HG03196 (cell line): ENCODE data around the gene RASGRF2.

Experiments used
- ATAC-seq: cut with Tn5 transposase; IDR thresholded peaks from one replicate; pipeline ENCODE4 v1.9.1; 2021; ENCODE audit not compliant: unreplicated experiment

The RASGRF2 gene

DNA sequence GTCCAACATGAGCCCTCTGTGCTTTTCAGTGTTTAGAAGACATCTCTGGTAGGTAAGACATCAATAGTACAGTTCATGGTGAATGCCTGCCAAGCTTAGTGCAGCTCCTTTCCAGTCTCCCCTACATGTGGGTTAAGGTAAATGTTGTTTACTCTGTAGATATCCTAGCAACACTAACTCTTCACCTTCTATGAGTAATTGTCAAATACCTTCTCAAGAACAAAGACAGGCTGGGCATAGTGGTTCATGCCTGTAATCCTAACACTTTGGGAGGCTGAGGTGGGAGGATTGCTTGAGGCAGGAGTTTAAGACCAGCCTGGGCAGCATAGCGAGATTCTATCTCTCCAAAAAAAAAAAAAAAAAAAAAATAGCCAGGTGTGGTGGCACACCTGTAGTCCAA lies 18.7 kb upstream of the RASGRF2 start:
- ATAC-seq, result no peak

DNA sequence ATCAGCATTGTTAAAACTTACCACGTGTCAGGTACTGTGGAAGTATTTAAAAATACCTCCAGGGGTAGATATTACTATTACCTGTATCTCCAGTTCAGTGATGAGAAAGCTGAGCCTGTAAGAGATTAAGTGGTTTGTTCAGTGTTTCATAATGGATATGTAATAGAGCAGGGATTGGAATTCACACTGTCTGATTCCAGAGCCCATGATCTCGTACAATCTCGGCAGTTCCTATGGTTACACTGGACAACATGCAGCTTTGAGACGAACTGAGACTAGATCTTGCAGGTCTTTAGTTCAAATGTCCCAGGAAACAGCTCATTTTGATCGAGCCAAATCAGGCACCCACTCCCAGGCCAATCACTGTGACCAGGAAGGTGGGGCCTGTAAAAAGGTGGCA lies 8.8 kb upstream of the RASGRF2 start:
- no peak for ATAC-seq

DNA sequence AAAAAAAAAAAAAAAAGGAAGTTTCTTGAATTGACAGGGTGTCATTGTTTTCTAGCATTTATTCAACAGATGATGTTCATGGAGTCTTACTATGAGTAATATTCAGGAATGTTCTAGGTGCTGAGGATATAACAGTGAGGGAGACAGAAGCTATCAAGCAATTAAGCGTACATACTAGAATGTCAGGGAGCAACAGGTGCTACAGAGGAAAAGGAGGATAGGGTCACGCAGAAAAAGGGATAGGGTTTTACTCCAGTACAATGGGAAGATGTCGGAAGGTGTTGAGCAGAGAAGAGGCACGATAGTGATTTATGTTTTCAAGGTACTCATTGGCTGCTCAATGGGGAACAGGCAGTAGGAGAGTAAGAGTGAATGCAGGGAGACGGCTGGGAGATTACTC lies 6.6 kb upstream of the RASGRF2 start:
- ATAC-seq, result no peak

DNA sequence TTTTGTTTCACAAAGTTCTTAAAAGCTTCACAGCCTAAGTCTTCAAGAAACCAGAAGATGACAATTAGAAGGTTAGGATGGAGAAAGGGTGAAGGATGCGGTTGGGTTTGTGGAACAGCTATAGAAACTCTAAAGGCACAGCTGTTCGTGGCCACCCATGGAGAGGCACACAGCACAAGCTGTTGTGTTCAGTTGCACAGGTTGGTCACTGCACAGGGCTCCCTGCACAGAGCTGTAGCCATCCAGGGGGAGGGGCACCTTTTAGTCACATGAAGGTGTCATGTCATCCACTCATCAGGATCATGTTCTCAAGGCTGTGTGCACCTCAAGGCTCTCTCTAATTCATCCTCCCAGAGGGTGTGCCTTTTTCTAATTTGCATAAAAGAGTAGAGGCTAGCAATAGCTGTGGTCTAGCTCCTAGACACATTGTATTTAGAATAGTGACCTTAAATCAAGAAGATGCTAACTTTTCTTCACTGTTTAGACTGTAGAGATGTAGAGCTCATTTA lies 5.0 kb upstream of the RASGRF2 start:
- ATAC-seq, result no peak

DNA sequence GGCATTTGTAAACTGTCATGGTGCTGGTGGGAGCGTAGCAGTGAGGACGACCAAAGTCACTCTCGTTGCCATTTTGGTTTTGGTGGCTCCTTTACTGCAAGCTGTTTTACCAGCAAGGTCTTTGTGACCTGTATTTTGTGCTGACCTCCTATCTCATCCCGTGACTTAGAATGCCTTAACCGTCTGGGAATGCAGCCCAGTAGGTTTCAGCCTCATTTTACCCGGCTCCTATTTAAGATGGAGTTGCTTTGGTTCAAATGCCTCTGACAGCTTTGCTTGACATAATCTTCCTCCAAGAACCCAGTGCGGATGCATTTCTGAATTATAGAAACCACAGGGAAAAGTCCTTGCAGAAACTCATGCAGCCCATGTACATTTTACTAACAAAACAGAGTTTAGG lies 3.9 kb upstream of the RASGRF2 start:
- no peak for ATAC-seq

DNA sequence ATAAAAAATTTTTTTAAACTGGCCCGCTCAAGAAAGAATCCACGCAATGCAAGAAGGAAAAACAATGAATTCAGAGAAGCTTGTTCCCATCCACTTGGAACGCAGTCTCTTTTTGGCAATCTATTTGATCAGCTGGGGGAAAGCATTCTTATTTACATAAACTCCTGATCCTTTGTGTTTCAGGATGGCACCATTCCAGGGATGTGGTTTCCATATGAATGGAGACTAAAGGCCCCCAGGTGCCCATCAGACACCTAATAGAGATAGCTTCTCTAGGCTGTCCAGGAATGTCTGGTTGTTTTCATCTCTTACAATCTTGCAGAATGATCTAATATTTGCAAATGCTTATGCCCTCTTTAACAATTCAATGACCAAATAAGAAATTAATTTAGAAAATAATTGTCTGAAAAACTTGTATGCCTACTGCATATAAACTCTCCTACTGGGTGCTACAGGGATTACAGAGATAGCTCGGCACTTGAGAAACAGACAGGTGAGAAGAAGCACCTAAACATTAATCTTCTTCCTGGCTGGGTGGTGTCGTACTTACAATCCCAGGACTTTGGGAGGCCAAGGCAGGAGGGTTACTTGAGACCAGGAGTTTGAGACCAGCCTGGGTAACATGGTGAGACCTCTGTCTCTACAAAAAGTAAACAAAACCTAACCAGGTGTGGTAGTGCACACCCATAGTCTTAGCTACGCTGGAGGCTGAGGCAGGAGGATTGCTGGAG lies 3.0 kb upstream of the RASGRF2 start:
- ATAC-seq, result no peak

DNA sequence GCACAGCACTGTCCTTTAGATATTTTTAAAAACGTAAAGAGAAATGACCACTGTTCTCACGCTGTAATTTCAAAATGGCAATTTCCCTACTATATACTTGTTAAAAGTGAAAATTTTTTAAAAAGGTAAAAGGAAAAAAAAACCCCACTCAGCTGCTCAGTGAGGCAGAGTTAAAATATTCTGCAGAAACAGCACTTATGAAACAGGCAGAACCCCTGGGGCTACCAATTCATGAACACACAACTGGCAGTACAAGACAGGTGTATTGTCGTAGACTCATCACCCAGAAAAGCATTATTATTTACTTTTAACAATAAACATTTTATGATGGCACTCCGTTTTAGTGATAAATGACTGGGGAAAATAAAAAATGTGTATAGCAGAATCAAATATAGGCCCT lies 1.5 kb upstream of the RASGRF2 start:
- no peak for ATAC-seq

DNA sequence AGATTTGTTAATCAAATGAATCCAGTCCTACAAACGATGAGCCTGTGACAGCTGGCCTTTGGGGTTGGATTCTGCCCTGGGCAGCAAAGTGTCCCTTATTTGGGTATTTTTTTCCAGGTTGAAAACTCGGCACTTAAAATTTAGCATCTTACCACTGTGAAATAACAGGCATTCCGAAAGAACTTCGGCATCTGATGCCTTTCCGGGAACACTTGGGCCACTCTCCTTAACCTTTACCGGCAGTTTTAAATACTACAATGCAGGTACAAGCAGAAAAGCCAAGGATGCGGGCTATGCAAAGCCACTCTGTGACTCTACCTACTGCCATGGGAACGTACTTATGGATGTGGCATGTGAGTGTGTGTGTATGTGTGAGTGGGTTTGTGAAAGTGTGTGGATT lies 1.0 kb upstream of the RASGRF2 start:
- no peak for ATAC-seq

DNA sequence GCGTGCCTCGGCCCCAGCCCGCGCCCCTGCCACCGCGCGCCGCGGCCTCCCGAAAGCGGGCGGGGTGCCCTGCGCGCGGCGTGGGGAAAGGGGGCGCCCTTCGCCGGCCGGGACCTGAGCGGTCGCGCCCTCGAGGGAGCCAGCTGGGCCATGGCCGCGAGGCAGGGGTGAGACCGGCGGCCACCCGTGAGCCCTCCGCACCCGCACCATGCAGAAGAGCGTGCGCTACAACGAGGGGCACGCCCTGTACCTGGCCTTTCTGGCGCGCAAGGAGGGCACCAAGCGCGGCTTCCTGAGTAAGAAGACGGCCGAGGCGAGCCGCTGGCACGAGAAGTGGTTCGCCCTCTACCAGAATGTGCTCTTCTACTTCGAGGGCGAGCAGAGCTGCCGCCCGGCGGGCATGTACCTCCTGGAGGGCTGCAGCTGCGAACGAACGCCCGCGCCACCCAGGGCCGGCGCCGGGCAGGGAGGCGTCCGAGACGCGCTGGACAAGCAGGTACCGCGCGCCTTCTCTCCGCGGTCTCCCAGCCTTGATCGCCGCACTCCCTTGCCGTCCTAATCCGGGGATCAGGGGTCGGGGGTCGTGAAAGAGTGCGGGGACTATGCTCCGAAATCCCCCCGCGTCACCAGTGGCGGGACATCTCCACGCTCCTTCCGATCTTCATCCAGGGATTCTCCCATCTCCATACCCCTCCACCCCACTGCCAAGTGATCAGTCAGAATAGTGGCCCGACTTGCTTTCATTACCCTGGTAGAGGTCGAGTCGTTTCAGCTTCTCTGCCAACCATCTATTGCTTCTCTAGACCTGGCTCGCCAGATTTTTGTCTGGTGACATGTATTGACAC lies 590 bp downstream of the RASGRF2 start:
- no peak for ATAC-seq

DNA sequence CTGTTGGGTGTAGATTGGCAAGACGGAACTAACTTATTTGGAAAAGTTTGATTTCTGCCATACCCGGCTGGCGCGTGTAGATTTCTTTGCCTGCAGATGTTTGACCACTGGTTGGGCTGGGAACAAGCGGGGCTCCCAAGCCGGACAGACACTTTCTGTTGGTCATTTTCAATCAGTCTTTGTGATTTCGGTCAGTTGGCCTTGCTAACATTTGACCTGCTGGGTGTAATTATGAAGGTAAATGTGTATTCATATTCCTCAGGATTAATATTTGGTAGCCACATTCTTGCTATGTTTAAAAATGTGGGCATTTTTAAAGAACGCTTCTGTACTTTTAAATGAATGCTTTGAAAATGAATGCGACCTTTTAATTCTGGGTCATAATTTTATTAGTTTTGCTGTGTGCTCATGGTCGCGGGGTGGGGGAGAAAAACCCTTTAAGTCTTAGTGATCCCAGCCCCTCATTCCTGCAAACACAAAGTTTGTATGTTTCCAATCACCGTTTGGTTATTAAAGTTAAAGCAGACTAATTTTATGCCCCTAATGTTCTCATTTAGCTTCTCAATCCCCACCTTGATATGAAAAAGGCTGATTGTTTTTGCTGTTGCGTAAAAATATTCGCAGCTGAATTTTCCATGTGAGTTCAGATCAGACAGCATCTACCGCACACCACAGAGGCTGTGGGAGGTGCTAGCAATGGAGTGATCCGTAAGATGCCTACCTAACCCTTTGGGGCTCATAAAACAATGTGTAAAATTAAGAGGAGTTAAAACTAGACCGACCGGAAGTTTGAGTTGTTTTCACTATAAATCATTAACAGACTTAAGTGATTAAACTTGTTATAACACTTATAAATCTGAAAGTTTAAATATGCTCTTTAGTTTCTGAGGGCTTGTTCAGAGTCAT lies 1.5 kb downstream of the RASGRF2 start:
- ATAC-seq, result no peak

DNA sequence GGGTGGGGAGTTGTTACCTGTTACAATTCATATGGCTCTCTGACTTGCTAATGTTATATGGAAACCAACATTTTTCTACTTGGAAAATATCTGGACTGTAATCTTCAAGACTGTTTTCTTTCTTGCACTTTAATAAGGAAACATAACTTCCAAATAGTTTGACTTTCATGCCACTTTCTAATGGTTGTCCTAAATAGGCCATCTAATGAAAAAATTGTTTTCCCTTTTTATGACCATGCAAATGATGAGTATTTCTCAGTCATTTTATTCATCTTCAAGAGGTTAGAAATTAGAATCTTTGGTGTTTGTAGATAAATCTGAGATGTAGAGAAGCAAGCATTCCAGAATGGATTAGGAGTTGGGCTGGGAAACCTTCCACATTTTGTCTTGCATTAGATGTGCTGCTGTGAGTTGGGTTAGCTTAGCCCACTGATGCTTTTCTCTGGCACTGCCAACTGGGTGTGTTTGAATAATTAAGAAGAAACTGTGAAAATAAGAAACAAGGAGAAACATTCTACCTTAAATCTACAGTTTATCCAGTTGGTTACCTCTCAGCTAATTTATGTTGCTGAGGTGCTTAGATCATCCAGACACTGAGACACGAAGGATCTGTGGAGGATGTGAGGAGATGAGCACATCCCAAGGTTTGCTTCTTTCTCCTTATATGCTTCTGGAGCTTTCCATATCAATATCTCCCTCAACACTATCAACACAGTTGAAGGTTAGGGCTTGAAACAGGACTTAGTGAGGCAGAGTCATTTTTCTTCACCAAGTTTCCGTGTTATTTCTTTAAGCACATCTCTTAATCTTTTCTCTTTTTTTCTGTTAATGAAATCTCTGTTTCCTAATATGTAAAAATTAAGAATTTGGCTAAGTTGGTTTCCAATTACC lies 2.7 kb downstream of the RASGRF2 start:
- ATAC-seq, result no peak

DNA sequence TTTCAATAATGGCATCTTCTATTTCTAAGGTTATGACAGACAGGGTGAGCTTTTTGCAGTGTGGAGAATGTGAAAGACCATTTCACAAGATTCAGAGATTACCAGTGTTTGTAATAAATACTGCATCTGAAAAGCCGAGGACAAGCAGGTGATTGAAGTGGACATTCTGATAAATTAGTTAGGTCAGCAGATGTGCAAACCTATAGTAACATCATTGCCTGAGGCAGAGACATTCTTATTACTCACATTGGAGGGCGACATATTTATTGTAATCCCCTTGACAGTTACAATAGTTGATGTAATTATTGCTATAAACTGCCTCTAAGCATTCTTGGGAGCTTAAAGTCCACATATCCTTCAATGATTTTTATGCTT lies 3.3 kb downstream of the RASGRF2 start:
- no peak for ATAC-seq

DNA sequence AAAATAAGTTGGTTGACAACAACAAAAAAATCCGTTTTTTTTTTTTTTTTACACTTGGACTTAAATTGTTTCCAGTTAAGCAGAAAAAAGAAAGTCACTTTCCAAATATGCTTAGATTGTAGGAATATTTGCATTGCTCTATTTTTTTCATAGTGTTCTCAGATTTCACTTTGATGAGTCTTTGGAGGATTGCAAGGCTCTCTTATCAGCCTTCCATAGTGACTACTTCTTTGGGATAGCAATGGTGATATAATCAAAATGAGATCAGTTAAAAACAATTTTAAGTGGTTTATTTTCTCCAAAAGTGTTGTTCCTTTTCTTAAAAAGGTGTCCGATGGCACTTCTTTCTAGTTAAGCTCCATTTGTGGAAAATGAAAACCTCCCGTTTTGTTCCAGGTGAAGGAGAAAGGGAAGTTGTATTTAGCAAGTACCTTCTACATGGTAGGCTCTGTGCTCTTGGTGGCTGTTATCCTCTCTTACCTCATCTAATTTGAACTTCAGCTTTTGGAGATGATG lies 3.9 kb downstream of the RASGRF2 start:
- no peak for ATAC-seq

DNA sequence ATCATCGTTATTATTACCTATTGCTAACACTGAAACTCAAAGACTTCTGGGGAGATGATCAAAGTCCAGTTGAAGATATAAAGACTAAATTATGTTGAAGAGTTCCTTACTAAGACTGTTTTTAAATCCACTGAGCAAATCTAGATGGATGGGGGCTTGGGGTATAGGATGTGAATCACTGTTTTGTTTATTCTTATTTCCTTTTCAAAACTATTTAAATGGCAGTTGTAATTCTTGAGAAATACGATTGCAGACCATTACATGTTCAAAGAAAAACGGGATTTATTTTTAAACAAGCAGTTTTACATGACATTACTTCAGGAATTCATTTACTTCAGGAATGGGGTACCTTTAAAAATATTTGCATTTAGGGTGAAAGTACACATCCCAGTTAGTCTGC lies 4.3 kb downstream of the RASGRF2 start:
- no peak for ATAC-seq

DNA sequence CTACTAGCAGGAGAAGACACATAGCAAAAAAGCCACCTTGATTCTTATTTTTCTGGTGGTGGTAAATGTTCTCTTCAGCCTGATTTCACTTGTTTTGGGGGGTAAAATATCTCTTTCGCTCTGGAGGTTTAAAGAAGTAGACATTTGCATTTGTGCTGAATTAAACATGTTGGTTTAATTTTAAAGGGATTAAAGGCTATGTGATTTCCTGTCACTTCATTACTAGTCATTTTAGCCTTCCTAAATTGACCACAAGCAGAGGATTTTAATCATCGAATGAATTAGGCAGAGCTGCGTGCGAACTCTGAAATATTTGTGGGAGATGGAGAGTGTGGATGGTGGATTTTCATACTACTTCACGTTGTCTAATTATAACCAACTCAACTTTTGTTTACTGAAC lies 4.8 kb downstream of the RASGRF2 start:
- no peak for ATAC-seq

DNA sequence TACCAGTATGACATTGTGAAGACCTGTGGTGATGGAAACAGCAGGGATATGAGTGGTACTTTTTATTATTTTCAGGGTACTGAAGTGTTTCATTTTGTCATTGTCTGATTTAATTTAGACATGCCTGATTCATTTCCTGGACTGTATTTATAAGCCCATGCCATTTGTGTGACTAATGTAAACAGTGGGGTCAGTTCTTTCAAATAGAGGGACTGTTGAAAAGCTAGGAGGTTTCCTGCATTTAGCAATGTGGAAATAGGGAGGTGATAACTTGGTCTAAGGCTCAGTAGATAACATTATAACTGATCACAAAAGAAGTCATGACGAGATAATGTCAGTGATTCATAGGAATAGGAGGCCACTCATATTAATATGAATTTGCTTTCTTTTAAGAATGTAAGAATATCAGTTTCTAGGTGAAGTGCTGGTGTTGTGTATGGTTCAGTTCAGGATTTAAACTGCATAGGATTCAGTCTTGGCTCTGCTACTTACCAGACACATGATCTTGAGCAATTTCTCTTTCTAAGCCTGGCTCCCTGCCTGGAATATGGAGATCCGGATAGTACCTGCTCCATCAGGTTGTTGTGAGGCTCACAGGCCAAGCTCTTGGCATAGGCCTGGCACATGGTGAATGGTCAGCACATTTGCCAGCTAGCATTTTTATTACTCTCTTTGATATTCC lies 7.5 kb downstream of the RASGRF2 start:
- no peak for ATAC-seq

DNA sequence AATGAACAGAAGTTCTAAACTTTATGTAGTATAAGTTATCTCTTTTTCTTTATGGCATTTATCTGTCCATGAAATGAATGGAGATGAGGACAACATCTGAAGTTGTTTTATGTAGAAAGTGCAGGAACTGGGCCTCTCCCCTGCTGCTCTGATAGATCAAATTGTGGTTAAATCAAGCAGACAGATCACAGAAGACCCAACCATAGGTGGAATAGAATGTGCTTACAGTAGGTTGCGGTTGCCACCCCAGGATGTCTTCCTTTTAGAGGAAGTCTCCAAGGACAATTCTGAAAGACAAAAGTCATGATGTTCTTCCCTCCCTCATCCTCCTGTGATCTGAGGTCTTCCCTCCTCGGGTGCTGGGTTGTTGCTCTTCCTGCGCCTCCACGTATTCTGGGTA lies 12.9 kb downstream of the RASGRF2 start:
- no peak for ATAC-seq

DNA sequence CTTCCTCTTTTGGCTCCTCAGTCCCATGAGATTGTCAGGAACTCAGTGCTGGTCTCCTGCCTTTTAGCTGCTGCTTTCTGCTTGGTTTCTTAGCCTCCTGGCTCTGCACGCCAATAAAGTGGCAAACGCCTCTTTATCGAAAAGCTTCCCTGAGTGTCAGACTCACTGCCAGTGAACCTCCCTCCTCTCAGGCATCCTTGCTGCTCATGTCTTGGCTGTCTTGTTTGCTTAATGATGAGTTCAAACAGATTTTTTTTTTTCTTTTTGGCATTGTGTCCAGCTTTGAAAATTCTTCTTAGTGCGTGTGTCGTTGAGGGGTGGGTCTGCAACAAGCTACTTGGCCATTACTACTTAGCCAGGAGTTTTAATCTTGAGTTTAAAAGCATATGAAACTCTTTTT lies 14.9 kb downstream of the RASGRF2 start:
- no peak for ATAC-seq

DNA sequence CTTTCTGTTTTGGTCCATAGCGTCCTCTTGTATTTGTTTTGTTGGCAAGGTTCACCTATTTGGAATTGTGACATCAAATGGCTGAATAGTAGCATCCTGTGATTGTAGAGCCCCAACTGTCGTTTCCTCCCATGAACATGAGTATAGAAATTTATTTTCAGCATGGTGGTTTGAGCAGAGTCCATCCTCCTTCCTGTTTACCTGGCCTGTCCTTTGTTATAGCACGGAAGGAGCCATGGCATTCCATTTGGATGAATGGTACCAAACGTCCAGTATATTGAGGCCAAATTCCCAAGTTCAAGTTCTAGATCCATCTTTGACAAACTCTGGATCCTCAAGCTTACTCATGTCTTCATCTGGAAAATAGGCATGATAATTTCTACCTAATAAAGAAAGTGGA lies 16.8 kb downstream of the RASGRF2 start:
- ATAC-seq, result no peak

DNA sequence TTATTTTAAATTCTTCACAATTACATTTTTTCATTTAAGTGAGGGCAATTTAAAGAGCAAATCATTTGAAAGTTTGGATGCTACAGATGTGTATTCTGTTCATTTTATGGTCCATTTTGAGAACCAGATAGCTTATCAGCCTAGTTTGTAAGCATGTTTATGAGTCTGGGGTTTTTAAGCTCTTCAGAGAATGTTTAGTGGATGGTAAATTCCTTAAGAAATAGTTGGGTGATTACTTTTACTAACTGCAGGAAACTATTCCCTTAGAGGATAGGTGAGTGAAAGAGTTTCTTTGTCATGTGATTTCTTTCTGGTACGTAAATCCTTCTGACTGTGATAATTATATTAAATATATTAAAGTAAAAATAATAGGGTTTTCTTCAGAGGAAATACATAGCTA lies 17.6 kb downstream of the RASGRF2 start:
- no peak for ATAC-seq
